Transverse colon (tissue), 4 donors: ENCODE results near the gene IRF5. TPM values are rescaled to one million over a fixed set of nuclear protein-coding genes. Genes with fewer than 3 reads are reported as not detected.

Source experiments
- DNase-seq: peaks from one replicate; pipeline ENCODE4 v3.0.0-alpha.2; 2019
- H3K27ac ChIP-seq, 4 donors: fragments of 200-600 bp; sonication (generic); 2 replicates each; pipeline ENCODE4 v1.5.1; 2016 to 2018; ENCODE audit warnings: inconsistent platforms in 4 of 4
- H3K27me3 ChIP-seq: fragments of 200-600 bp; sonication (generic); 2 replicates; pipeline ENCODE4 v1.5.1; 2017; ENCODE audit warnings: inconsistent platforms
- H3K36me3 ChIP-seq, 4 donors: fragments of 200-600 bp; sonication (generic); 2 replicates each; pipeline ENCODE4 v1.5.1; 2017 to 2019; ENCODE audit warnings: inconsistent platforms in 4 of 4
- H3K4me1 ChIP-seq, 4 donors: fragments of 200-600 bp; sonication (generic); 2 replicates each; pipeline ENCODE4 v1.5.1; 2017 to 2020; ENCODE audit warnings: inconsistent platforms in 4 of 4
- H3K4me3 ChIP-seq, 4 donors: fragments of 200-600 bp; sonication (generic); 1 replicate in 1 of 4; 2 replicates in 3 of 4; pipeline versions ENCODE4 v1.5.1 to v1.6.1; 2017 to 2019; ENCODE audit warnings: inconsistent platforms in 4 of 4
- H3K9me3 ChIP-seq, 2 donors: fragments of 200-600 bp; sonication (generic); 2 replicates each; pipeline ENCODE4 v1.5.1; 2017 to 2019; ENCODE audit warnings: inconsistent platforms in 2 of 2
- CTCF ChIP-seq, 5 experiments: fragments of 200-600 bp in 3 of 5; fragments of 450-650 bp in 2 of 5; sonication (generic) in 3 of 5; IDR thresholded peaks; 1 replicate in 2 of 5; 2 replicates in 3 of 5; pipeline ENCODE4 v1.5.1; 2016 to 2017; ENCODE audit warnings: antibody characterized with exemption in 5 of 5, inconsistent platforms in 3 of 5, mild to moderate bottlenecking in 2 of 5, moderate library complexity in 1 of 5
- EP300 ChIP-seq: sonication (generic); formaldehyde crosslinking; IDR thresholded peaks from one replicate; pipeline ENCODE4 v1.6.1; 2017; ENCODE audit warnings: antibody characterized with exemption, low read depth
- POLR2A ChIP-seq: fragments of 450-650 bp; IDR thresholded peaks from one replicate; pipeline ENCODE4 v1.6.1; 2016; ENCODE audit warnings: antibody characterized with exemption, mild to moderate bottlenecking, moderate library complexity
- POLR2AphosphoS5 ChIP-seq, 3 donors: sonication (generic); formaldehyde crosslinking; IDR thresholded peaks; one replicate each; pipeline ENCODE4 v1.6.1; 2016; ENCODE audit warnings: antibody characterized with exemption in 3 of 3
- WGBS, 2 donors: methylation state at CpG; one replicate each; pipeline ENCODE4 v1.1.5; 2018; ENCODE audit warnings: low coverage in 1 of 2; 5-methylcytosine and 5-hydroxymethylcytosine counted together
- in situ Hi-C, 4 donors: fragments of 200-750 bp; cut with MboI; loops; one replicate each; pipeline versions ENCODE4 v1.15.0 to v1.15.1; 2017; ENCODE audit warnings: low sequenced_read_pairs in 3 of 4, low pct_ligation_motif_present in 1 of 4, low pct_unique_long_range_greater_than_20kb in 1 of 4
- intact Hi-C: fragments of 100-400 bp; cut with DNase I; formaldehyde crosslinking; loops from one replicate; pipeline ENCODE4 v1.15.1; 2023; ENCODE audit warnings: low total_unique reads
- total RNA-seq, 4 donors: library from RNA; depleted of rRNA; stranded (reverse); fragments of >200 nt; gene quantifications; one replicate each; pipeline ENCODE4 v1.1.0, GENCODE V29; 2016

Gene IRF5
- total RNA-seq, 4 donors from 2014 or later, result 2.2 to 10.0 (median 6.2) TPM

- Histone ChIP-seq H3K27me3 (no peaks in the 10 kb centered on the region), H3K9me3 (no peaks in the 10 kb centered on the region), H3K4me3 (no peak overlapping the region), H3K36me3 (no peaks in the 10 kb centered on the region), H3K4me1 (no peaks in the 10 kb centered on the region), H3K27ac (no peak overlapping the region)
- intact Hi-C loops, result no loop called here
- no peak for DNase-seq
- TF ChIP-seq CTCF (IDR thresholded peaks at IDR 0.05), result no peak
- no peak for TF ChIP-seq POLR2A
- no peak for TF ChIP-seq EP300
- no peak for TF ChIP-seq POLR2AphosphoS5 (IDR thresholded peaks at IDR 0.05)
- in situ Hi-C loops, result no loop called here
- 72 to 88% methylated on average over 4 to 7 of the region's 7 CpGs for WGBS, 2 donors
These were observed 6.9 kb downstream of the IRF5 start for GRCh38 chr7:128944487-128945236.

- Histone ChIP-seq H3K4me3 (no peak overlapping the region), H3K4me1 (no peaks in the 10 kb centered on the region), H3K27me3 (no peaks in the 10 kb centered on the region), H3K27ac (no peak overlapping the region), H3K9me3 (no peaks in the 10 kb centered on the region), H3K36me3 (no peaks in the 10 kb centered on the region)
- in situ Hi-C loops, result no loop called here
- no peak for TF ChIP-seq POLR2AphosphoS5 (IDR thresholded peaks at IDR 0.05)
- no peak for TF ChIP-seq EP300
- TF ChIP-seq CTCF (IDR thresholded peaks at IDR 0.05), result no peak
- no peak for TF ChIP-seq POLR2A
- WGBS, 2 donors, result 88 to 93% methylated on average over 5 to 21 of the region's 21 CpGs
- intact Hi-C loops, result no loop called here
- no peak for DNase-seq
These were observed 8.1 kb downstream of the IRF5 start for GRCh38 chr7:128945668-128946366.

- TF ChIP-seq EP300, result no peak
- TF ChIP-seq CTCF (IDR thresholded peaks at IDR 0.05), result peak in 1 of 5 experiments; percentile 7
- Histone ChIP-seq H3K4me3 (no peak overlapping the region), H3K27ac (no peak overlapping the region), H3K27me3 (no peaks in the 10 kb centered on the region), H3K36me3 (no peaks in the 10 kb centered on the region), H3K9me3 (no peaks in the 10 kb centered on the region), H3K4me1 (no peaks in the 10 kb centered on the region)
- no peak for DNase-seq
- in situ Hi-C loops, result no loop called here
- 78% methylated on average over 17 of the region's 22 CpGs; no CpG with 5 or more reads in 1 of the 2 donors for WGBS, 2 donors
- intact Hi-C loops, result no loop called here
These were observed 9.5 kb downstream of the IRF5 start for GRCh38 chr7:128946936-128947830.

- no peak overlapping the region for H3K4me3 ChIP-seq
- in situ Hi-C loops (no loop called here), intact Hi-C loops (no loop called here)
- no peaks in the 10 kb centered on the region for H3K9me3 ChIP-seq
- WGBS, 2 donors, result 94% methylated on average over 8 of the region's 9 CpGs; no CpG with 5 or more reads in 1 of the 2 donors
- no peak overlapping the region for H3K27ac ChIP-seq
- no peaks in the 10 kb centered on the region for H3K27me3 ChIP-seq
- no peaks in the 10 kb centered on the region for H3K4me1 ChIP-seq
- TF ChIP-seq POLR2A, result no peak
- TF ChIP-seq CTCF (IDR thresholded peaks at IDR 0.05), result no peak
- TF ChIP-seq EP300, result no peak
- no peak for TF ChIP-seq POLR2AphosphoS5 (IDR thresholded peaks at IDR 0.05)
- no peak for DNase-seq
- H3K36me3 ChIP-seq, result no peaks in the 10 kb centered on the region
These were observed 10.1 kb downstream of the IRF5 start for GRCh38 chr7:128947854-128948253.
